ENCODE measurements around the gene MXD1. TPM values are rescaled to one million over a fixed set of nuclear protein-coding genes. Genes with fewer than 3 reads are reported as not detected.
A peak's percentile ranks its signal among the peaks of the same experiment; 100 is the strongest.

MXD1 gene
- total and polyA plus RNA-seq, 2 of the 4 experiments (the other 2 are of a cell fraction), result 2.0 to 3.7 TPM

GRCh38 chr2:69943000-69943842 lies 28.3 kb downstream of the MXD1 start:
- no peak for ATAC-seq (ENCODE audit: low read depth)
- Histone ChIP-seq H2AFZ (replicated peaks; ENCODE audit: low read length, poor library complexity) (no peak overlapping the region), H3K79me1 (ENCODE audit: low read depth in 1 of 2, low read length in 2 of 2) (no peaks in the 10 kb centered on the region), H3K18ac (ENCODE audit: low read depth, low read length) (no peak overlapping the region), H3K56ac (ENCODE audit: extremely low read depth, insufficient read depth, low read length) (no peak overlapping the region), H3K4me3 (ENCODE audit: insufficient read depth, low read depth, low read length) (no peak overlapping the region), H3K4me2 (ENCODE audit: low read depth, low read length) (no peak overlapping the region), H3K4me1 (ENCODE audit: control insufficient read depth, insufficient read depth, low read length) (peaks cover 8% of the 10 kb centered on the region), H4K5ac (ENCODE audit: low read depth, low read length) (no peak overlapping the region), H4K8ac (ENCODE audit: low read depth in 2 of 2, low read length in 2 of 2) (no peak overlapping the region), H3K27ac (ENCODE audit: insufficient read depth, low read length) (no peak overlapping the region), H3K4ac (ENCODE audit: low read depth, low read length) (no peak overlapping the region), H3K14ac (replicated peaks; ENCODE audit: low read depth, low read length) (no peak overlapping the region), H4K20me1 (ENCODE audit: insufficient read depth, low read length) (no peaks in the 10 kb centered on the region), H3K27me3 (ENCODE audit: control insufficient read depth, insufficient read depth, low read length) (no peaks in the 10 kb centered on the region), H3K36me3 (ENCODE audit: control insufficient read depth, insufficient read depth, low read length) (peaks cover 17% of the 10 kb centered on the region), H3K9ac (ENCODE audit: low read depth, low read length) (no peak overlapping the region), H2AK5ac (ENCODE audit: low read depth, low read length) (no peak overlapping the region), H2BK15ac (ENCODE audit: low read depth, low read length) (no peak overlapping the region), H3K9me1 (ENCODE audit: insufficient read depth, low read length) (peaks cover 20% of the 10 kb centered on the region), H2BK120ac (ENCODE audit: low read depth, low read length) (no peak overlapping the region), H4K91ac (ENCODE audit: insufficient read depth, low read depth, low read length) (no peak overlapping the region), H3K9me3 (ENCODE audit: control insufficient read depth, insufficient read depth, low read length) (no peaks in the 10 kb centered on the region), H2AK9ac (replicated peaks; ENCODE audit: low read depth, low read length, poor library complexity) (no peak overlapping the region), H2BK5ac (ENCODE audit: low read depth, low read length, poor library complexity, severe bottlenecking) (no peak overlapping the region), H2BK20ac (ENCODE audit: low read depth, low read length) (no peak overlapping the region), H3K23ac (ENCODE audit: low read depth, low read length) (no peak overlapping the region)
- BruUV-seq (replicated peaks), result no TSS peak
- in situ Hi-C loops (cut with MboI; ENCODE audit: low sequenced_read_pairs) (no loop called here), intact Hi-C loops (cut with micrococcal nuclease) (no loop called here), dilution Hi-C loops (cut with HindIII; ENCODE audit: low sequenced_read_pairs, unreplicated experiment) (no loop called here)
- TF ChIP-seq CTCF (conservative IDR thresholded peaks at IDR 0.05; ENCODE audit: low read depth, low read length) (no peak), CEBPB (IDR thresholded peaks at IDR 0.05; ENCODE audit: low read depth, low read length) (peak; percentile 37)
- no peak for DNase-seq
- ChIA-PET CTCF (no interaction called here), POLR2A (ENCODE audit: unreplicated experiment) (no interaction called here)
- WGBS, 2 experiments (ENCODE audit: extremely low coverage in 2 of 2, insufficient read length in 1 of 2), result 96% methylated on average over 5 of the region's 11 CpGs; no CpG with 5 or more reads in 1 of the 2 experiments
